Gastroesophageal sphincter (tissue), 4 donors: ENCODE measurements around the gene PDE4B. TPM values are rescaled to one million over a fixed set of nuclear protein-coding genes. Genes with fewer than 3 reads are reported as not detected.
A peak's percentile ranks its signal among the peaks of the same experiment; 100 is the strongest.

Source experiments
- ATAC-seq: fragments of 150-250 bp; one replicate; pipeline ENCODE4 v1.9.1; 2016; ENCODE audit warnings: mild to moderate bottlenecking, moderate library complexity
- H3K27ac ChIP-seq, 4 donors: fragments of 200-600 bp; sonication (generic) in 3 of 4; 1 replicate in 3 of 4; 2 replicates in 1 of 4; pipeline ENCODE4 v1.5.1; 2016 to 2019
- H3K27me3 ChIP-seq: fragments of 200-600 bp; sonication (generic); one replicate; pipeline ENCODE4 v1.5.1; 2019
- H3K36me3 ChIP-seq, 2 donors: fragments of 200-600 bp; sonication (generic); one replicate each; pipeline ENCODE4 v1.5.1; 2019; ENCODE audit warnings: control low read depth in 1 of 2
- H3K4me1 ChIP-seq, 3 donors: fragments of 200-600 bp; sonication (generic); 1 replicate in 2 of 3; 2 replicates in 1 of 3; pipeline ENCODE4 v1.5.1; 2016 to 2019; ENCODE audit warnings: control low read depth in 2 of 3
- H3K4me3 ChIP-seq, 2 donors: fragments of 200-600 bp; sonication (generic); one replicate each; pipeline ENCODE4 v1.5.1; 2019; ENCODE audit warnings: mild to moderate bottlenecking in 1 of 2, moderate library complexity in 1 of 2
- H3K9me3 ChIP-seq, 3 donors: fragments of 200-600 bp; sonication (generic); one replicate each; pipeline ENCODE4 v1.5.1; 2017 to 2019; ENCODE audit warnings: control low read depth in 2 of 3
- EP300 ChIP-seq: sonication (generic); formaldehyde crosslinking; IDR thresholded peaks from one replicate; pipeline ENCODE4 v1.6.1; 2017; ENCODE audit warnings: antibody characterized with exemption, mild to moderate bottlenecking
- POLR2A ChIP-seq, 2 donors: fragments of 450-650 bp; IDR thresholded peaks; one replicate each; pipeline ENCODE4 v1.6.1; 2017; ENCODE audit warnings: antibody characterized with exemption in 2 of 2, mild to moderate bottlenecking in 2 of 2, moderate library complexity in 1 of 2
- POLR2AphosphoS5 ChIP-seq: sonication (generic); formaldehyde crosslinking; IDR thresholded peaks from one replicate; pipeline ENCODE4 v1.6.1; 2017; ENCODE audit warnings: antibody characterized with exemption
- WGBS, 2 donors: methylation state at CpG; one replicate each; pipeline ENCODE4 v1.1.5; 2018; ENCODE audit warnings: low coverage in 1 of 2; 5-methylcytosine and 5-hydroxymethylcytosine counted together
- total RNA-seq, 4 donors: library from RNA; depleted of rRNA; stranded (reverse); fragments of >200 nt; gene quantifications; one replicate each; pipeline ENCODE4 v1.1.0, GENCODE V29; 2016
- TF ChIP-seq, protein P1 (sequence below), 4 experiments: fragments of 200-600 bp in 2 of 4; fragments of 450-650 bp in 2 of 4; sonication (generic) in 1 of 4; IDR thresholded peaks; one replicate each; pipeline ENCODE4 v1.5.1; 2017 to 2019; ENCODE audit warnings: antibody characterized with exemption in 4 of 4, mild to moderate bottlenecking in 2 of 4, moderate library complexity in 2 of 4

PDE4B gene
- total RNA-seq, 4 donors from 2014 or later = 5.9 to 16.2 (median 8.8) TPM

- H3K27ac ChIP-seq = peak overlapping the region in 1 of 4 donors; percentile 53
- 36 to 53% methylated on average over 3 of the region's 3 CpGs for WGBS, 2 donors
Measured at GRCh38 chr1:66183400-66183799, 390.7 kb downstream of the PDE4B start.

GRCh38 chr1:66197120-66197519, 404.4 kb downstream of the PDE4B start:
- peaks cover 0 to 17% (median 0%) of the 10 kb centered on the region in 3 donors for H3K4me1 ChIP-seq
- TF ChIP-seq, protein P1, sequence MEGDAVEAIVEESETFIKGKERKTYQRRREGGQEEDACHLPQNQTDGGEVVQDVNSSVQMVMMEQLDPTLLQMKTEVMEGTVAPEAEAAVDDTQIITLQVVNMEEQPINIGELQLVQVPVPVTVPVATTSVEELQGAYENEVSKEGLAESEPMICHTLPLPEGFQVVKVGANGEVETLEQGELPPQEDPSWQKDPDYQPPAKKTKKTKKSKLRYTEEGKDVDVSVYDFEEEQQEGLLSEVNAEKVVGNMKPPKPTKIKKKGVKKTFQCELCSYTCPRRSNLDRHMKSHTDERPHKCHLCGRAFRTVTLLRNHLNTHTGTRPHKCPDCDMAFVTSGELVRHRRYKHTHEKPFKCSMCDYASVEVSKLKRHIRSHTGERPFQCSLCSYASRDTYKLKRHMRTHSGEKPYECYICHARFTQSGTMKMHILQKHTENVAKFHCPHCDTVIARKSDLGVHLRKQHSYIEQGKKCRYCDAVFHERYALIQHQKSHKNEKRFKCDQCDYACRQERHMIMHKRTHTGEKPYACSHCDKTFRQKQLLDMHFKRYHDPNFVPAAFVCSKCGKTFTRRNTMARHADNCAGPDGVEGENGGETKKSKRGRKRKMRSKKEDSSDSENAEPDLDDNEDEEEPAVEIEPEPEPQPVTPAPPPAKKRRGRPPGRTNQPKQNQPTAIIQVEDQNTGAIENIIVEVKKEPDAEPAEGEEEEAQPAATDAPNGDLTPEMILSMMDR (IDR thresholded peaks at IDR 0.05) = no peak
- no peak for TF ChIP-seq EP300
- TF ChIP-seq POLR2AphosphoS5 = no peak
- TF ChIP-seq POLR2A (IDR thresholded peaks at IDR 0.05) = no peak
- H3K36me3 ChIP-seq = no peaks in the 10 kb centered on the region
- WGBS, 2 donors = 43 to 55% methylated on average over 4 of the region's 4 CpGs
- H3K27ac ChIP-seq = no peak overlapping the region
- H3K27me3 ChIP-seq = no peaks in the 10 kb centered on the region
- no peak overlapping the region for H3K4me3 ChIP-seq
- ATAC-seq = no peak
- no peaks in the 10 kb centered on the region for H3K9me3 ChIP-seq

More at GRCh38 chr1:66183400-66183799, 390.7 kb downstream of the PDE4B start:
- TF ChIP-seq EP300 (no peak), POLR2AphosphoS5 (no peak), POLR2A (IDR thresholded peaks at IDR 0.05) (no peak)
- TF ChIP-seq, protein P1 (IDR thresholded peaks at IDR 0.05) = no peak
- ATAC-seq = no peak
- Histone ChIP-seq H3K36me3 (no peaks in the 10 kb centered on the region), H3K4me1 (no peaks in the 10 kb centered on the region), H3K4me3 (no peak overlapping the region), H3K27me3 (no peaks in the 10 kb centered on the region), H3K9me3 (no peaks in the 10 kb centered on the region)

DNA sequence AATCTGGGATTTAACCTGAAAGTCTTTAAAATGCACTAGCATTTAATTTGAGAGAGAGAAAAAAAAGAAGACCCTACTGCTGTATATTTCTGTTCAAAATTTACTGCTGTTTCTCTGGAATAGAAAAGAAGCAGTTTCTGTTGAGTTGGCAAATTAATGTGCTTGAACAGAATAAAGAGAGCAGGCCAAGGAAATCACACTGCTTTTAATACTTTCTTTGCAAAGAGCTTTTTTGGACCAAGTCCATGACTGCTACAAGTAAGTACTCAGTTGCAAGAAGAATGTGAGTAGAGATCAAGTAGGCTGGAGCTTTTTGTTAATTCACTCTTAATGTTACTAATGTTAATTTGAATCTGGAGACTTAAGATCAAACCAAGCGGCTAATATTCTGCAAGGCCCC, 405.1 kb downstream of the PDE4B start:
- Histone ChIP-seq H3K9me3 (no peaks in the 10 kb centered on the region), H3K27me3 (no peaks in the 10 kb centered on the region), H3K4me3 (no peak overlapping the region), H3K27ac (no peak overlapping the region), H3K4me1 (peaks cover 0 to 17% (median 0%) of the 10 kb centered on the region in 3 donors), H3K36me3 (no peaks in the 10 kb centered on the region)
- 23 to 25% methylated on average over 1 of the region's 1 CpG for WGBS, 2 donors
- TF ChIP-seq POLR2A (IDR thresholded peaks at IDR 0.05) (no peak), EP300 (no peak), POLR2AphosphoS5 (peak; percentile 63)
- no peak for ATAC-seq

GRCh38 chr1:66206563-66207144, 414.0 kb downstream of the PDE4B start:
- no peak for ATAC-seq
- no peaks in the 10 kb centered on the region for H3K36me3 ChIP-seq
- TF ChIP-seq POLR2AphosphoS5 = no peak
- TF ChIP-seq, protein P1 (IDR thresholded peaks at IDR 0.05) = no peak
- no peaks in the 10 kb centered on the region for H3K27me3 ChIP-seq
- 38 to 86% methylated on average over 1 to 2 of the region's 2 CpGs for WGBS, 2 donors
- H3K4me3 ChIP-seq = no peak overlapping the region
- H3K9me3 ChIP-seq = no peaks in the 10 kb centered on the region
- no peak overlapping the region for H3K27ac ChIP-seq
- H3K4me1 ChIP-seq = peaks cover 0 to 11% (median 0%) of the 10 kb centered on the region in 3 donors

GRCh38 chr1:66207484-66207883, 414.8 kb downstream of the PDE4B start:
- 4 to 14% methylated on average over 3 of the region's 3 CpGs for WGBS, 2 donors
- Histone ChIP-seq H3K4me1 (peaks cover 0 to 11% (median 0%) of the 10 kb centered on the region in 3 donors), H3K36me3 (no peaks in the 10 kb centered on the region), H3K9me3 (no peaks in the 10 kb centered on the region), H3K4me3 (no peak overlapping the region), H3K27ac (no peak overlapping the region), H3K27me3 (no peaks in the 10 kb centered on the region)
- TF ChIP-seq, protein P1 (IDR thresholded peaks at IDR 0.05) = no peak
- no peak for TF ChIP-seq POLR2A (IDR thresholded peaks at IDR 0.05)
- no peak for TF ChIP-seq EP300
- peak; percentile 58 for TF ChIP-seq POLR2AphosphoS5
- ATAC-seq = no peak
